Mononuclear cell (primary cell): ENCODE data around the gene IFT122. TPM values are rescaled to one million over a fixed set of nuclear protein-coding genes. Genes with fewer than 3 reads are reported as not detected.
"Not testable (repeated sequence)": the region's sequence is repeated elsewhere in the genome, so short reads cannot be mapped to it uniquely, and the experiment has no call there.

Experiments
- H3K27me3 ChIP-seq: 2 replicates; pipeline ENCODE4 v1.6.0; 2011; ENCODE audit warnings: low read length, control low read depth; ENCODE audit not compliant: insufficient read depth
- H3K4me1 ChIP-seq: 2 replicates; pipeline ENCODE4 v1.5.1; 2011; ENCODE audit warnings: mild to moderate bottlenecking, low read length, control low read depth; ENCODE audit not compliant: insufficient read depth
- H3K4me3 ChIP-seq: 2 replicates; pipeline ENCODE4 v1.5.1; 2011; ENCODE audit warnings: mild to moderate bottlenecking, low read length, moderate library complexity
- H3K9me3 ChIP-seq: 2 replicates; pipeline ENCODE4 v1.5.1; 2011; ENCODE audit warnings: low read depth, mild to moderate bottlenecking, control low read depth, low read length
- total RNA-seq: library from RNA; depleted of rRNA; stranded (reverse); fragments of >200 nt; gene quantifications from one replicate; pipeline ENCODE4 v1.2.3, GENCODE V29; 2012

IFT122 gene, protein sequence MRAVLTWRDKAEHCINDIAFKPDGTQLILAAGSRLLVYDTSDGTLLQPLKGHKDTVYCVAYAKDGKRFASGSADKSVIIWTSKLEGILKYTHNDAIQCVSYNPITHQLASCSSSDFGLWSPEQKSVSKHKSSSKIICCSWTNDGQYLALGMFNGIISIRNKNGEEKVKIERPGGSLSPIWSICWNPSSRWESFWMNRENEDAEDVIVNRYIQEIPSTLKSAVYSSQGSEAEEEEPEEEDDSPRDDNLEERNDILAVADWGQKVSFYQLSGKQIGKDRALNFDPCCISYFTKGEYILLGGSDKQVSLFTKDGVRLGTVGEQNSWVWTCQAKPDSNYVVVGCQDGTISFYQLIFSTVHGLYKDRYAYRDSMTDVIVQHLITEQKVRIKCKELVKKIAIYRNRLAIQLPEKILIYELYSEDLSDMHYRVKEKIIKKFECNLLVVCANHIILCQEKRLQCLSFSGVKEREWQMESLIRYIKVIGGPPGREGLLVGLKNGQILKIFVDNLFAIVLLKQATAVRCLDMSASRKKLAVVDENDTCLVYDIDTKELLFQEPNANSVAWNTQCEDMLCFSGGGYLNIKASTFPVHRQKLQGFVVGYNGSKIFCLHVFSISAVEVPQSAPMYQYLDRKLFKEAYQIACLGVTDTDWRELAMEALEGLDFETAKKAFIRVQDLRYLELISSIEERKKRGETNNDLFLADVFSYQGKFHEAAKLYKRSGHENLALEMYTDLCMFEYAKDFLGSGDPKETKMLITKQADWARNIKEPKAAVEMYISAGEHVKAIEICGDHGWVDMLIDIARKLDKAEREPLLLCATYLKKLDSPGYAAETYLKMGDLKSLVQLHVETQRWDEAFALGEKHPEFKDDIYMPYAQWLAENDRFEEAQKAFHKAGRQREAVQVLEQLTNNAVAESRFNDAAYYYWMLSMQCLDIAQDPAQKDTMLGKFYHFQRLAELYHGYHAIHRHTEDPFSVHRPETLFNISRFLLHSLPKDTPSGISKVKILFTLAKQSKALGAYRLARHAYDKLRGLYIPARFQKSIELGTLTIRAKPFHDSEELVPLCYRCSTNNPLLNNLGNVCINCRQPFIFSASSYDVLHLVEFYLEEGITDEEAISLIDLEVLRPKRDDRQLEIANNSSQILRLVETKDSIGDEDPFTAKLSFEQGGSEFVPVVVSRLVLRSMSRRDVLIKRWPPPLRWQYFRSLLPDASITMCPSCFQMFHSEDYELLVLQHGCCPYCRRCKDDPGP
- total RNA-seq = 8.3 TPM

DNA sequence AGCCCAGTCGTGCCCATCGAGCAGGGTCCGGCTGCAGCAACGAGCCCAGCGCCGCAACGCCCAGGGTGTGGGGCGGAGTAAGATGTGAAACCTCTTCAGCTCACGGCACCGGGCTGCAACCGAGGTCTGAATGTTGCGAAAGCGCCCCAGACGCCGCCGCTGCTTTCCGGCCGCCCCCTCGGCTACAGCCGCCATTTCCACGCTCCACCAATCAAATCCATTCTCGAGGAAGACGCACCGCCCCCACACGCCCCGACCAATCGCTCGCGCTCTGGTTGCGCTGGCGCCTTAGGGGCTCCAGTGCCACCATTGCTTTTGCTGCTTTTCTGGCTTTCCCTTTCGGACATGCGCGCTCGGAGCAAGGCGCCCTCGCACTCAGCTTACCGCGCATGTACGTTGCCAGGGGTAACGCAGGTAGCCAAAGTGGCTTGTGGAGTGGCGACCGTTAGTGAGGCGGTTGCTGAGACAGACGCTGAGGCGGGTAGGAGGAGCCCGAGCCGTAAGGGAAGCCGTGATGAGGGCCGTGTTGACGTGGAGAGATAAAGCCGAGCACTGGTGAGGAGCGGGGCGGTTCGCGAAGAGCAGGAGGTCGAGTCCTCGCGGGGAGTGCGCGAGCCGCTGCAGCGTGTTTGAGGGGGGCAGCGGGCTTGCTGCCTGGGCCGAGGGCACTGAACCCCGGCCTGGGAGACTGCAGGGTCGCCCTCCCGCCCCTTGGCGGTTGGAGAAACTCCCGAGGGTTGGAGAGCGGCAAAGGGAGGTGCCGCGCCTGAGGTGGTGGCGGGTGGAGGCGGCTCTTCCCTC, at the start of gene IFT122, which contains the start of gene MBD4:
Gene IFT122 (plus strand): TSS at position 408 of the 801 bp plus-strand sequence. CDS start 107 bp downstream, at position 515.
Gene MBD4 (minus strand): TSS at position 132 of the 801 bp plus-strand sequence. CDS start 115 bp downstream, at position 17.
- Histone ChIP-seq H3K4me1 (peaks cover 78% of the 10 kb centered on the region), H3K27me3 (no peaks in the 10 kb centered on the region), H3K4me3 (peak within 1 kb of the TSS; percentile 97), H3K9me3 (no peaks in the 10 kb centered on the region)

DNA sequence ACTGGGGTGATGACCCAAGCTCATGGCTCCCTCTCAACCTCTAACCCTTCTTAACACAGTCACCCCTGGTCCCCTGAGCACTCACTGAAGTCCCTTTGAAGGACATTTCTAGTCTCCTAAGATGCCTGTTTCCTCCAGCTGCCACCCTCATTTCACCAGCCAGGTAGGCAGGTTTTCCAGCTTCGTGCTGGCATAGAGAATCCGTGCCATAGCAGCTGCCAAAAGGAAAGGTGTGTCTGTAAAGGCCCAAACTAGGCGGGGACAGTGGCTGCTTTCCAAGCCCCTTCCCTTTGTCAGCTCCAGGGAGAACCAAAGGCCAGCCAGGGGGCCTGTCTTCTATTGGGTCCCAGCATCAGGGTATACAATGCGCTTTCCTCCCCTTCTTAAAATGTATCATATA, 48.4 kb upstream of the IFT122 start:
- not testable (repeated sequence) for H3K9me3 ChIP-seq, H3K4me1 ChIP-seq, H3K27me3 ChIP-seq, H3K4me3 ChIP-seq

DNA sequence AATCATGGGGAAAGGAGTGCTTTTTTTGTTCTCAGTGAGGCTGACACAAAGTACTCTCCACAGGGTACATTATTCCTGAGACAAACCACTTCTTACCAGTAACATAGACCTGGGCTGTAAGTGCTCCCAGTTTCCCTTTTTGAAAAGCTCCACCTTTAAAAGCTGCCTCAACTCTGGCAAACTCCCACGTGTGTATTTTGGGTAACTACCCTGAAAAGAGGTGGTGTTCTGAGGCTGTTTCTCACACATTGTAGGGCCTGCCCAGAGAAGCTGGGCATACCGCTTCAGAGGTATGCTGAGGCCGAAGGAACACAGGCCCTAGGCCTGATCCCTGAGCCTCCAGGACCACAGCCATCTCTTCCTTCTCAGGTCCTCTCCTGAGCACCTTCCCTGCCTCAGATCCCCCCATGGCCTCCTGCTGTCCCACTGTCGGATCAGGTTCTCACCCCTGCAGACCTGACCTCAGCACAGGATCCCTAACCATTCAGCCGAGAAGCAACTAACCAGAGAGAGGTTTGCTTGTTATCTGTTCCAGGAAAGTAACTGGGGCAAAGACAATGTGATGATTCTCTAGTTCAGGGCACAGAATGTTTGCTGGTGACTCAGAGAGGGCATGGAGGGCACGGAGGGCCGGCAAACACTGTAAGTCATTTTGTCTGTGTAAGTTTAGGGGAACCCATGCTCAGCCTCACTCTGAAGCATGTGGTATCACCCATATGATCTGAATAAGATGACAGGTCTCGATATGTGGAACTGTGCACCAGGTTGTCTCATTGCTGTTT, 47.7 kb upstream of the IFT122 start:
- H3K4me3 ChIP-seq, H3K9me3 ChIP-seq, H3K4me1 ChIP-seq, H3K27me3 ChIP-seq: not testable (repeated sequence)

DNA sequence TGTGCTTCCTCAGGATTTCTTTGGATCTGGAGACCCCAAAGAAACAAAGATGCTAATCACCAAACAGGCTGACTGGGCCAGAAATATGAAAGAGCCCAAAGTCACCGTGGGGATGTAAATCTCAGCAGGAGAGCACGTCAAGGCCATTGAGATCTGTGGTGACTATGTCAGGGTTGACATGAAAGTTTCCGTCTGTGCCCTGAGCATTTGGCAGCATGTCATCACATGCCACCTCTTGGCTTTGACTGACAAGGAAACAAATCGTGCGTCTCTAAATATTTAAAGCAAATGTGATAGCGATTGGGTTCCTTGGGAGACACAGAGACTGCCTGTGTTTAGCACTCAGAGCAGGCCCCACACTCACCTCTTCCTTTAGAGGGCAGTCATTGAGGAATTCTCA, 46.8 kb upstream of the IFT122 start:
- Histone ChIP-seq H3K4me1 (peaks cover 10% of the 10 kb centered on the region), H3K4me3 (no peak overlapping the region), H3K27me3 (no peaks in the 10 kb centered on the region), H3K9me3 (no peaks in the 10 kb centered on the region)

DNA sequence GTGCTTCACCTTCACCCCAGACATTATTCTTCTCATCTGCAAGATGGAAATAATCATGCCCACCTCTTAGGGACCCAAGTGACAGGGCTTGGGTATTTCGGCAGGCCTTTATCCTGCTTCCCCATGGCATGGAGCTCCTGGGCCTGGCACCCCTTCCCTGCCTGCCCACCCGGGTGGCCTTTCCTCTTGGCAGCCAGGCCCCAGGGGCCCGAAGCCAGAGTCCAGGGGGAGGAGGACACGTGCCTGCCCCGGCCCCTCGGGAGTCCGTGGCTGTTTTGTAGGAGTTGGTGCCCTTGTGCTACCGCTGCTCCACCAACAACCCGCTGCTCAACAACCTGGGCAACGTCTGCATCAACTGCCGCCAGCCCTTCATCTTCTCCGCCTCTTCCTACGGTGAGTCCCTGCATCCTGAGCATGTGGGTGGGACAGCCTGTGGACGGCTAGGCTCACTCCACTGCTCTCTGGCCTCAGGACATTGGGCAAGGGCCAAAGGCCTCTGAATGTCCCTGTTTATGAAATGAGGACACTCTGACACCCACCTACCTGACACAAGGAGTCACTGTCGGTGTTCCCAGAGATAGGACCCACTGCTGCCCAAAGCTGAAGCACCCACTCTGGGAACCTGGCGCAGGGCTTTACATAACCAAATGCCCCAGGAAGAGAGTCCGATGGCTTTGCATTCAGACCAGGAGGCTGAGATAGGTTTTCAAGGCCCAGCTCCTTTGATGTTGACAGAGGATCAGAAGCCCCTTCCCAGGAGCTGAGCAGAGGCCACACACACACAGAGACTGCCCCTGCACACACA, 46.1 kb upstream of the IFT122 start:
- H3K4me3 ChIP-seq, H3K9me3 ChIP-seq, H3K27me3 ChIP-seq: not testable (repeated sequence)
- peaks cover 16% of the 10 kb centered on the region for H3K4me1 ChIP-seq

DNA sequence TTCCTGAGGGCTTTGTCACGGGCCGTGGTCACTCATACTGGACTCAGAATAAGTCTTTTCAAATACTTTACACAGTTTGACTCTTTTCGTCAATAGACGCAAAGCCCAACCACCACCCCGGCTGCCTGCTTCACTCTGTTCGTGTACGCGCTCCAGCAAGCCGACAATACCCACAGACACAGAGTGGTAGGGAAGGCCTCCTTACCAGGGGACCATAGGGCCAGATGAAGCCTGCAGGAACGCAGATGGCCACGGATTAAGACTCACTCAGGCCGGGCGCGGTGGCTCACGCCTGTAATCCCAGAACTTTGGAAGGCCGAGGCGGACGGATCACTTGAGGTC, 41.2 kb upstream of the IFT122 start:
- peak overlapping the region; percentile 99 for H3K4me3 ChIP-seq
- peaks cover 22% of the 10 kb centered on the region for H3K4me1 ChIP-seq
- H3K9me3 ChIP-seq = no peaks in the 10 kb centered on the region
- no peaks in the 10 kb centered on the region for H3K27me3 ChIP-seq

DNA sequence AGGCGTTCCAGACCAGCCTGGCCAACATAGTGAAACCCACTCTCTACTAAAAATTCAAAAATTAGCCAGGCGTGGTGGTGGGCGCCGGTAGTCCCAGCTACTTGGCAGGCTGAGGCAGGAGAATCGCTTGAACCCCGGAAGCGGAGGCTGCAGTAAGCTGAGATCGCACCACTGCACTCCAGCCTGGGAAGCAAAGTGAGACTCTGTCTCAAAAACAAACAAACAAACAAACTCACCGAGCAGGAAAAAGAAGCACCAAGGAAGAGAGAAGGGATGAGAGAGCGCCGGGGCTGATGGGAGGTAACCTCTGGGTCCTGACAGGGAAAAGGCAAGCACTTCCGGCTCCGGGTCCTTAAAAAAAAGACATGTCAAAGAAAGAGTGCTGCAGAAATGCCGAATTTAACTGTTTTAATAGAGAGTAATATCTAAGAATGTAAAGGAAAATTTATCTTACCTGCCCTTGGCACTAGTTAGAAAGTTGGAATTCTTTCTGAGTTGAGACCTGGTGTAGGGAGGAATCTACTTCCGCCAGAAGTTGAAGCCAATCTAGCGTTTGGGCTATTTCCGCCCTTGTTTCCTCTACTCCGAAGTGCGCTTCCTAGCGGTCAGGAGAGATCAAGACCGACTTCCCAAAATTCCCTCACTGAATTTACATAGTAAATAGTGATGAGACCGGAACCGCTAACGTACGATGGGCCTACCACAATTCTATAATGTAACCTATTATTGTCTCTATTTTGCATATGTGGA, 40.7 kb upstream of the IFT122 start:
- no peaks in the 10 kb centered on the region for H3K27me3 ChIP-seq
- H3K9me3 ChIP-seq = no peaks in the 10 kb centered on the region
- H3K4me3 ChIP-seq = peak overlapping the region; percentile 99
- peaks cover 22% of the 10 kb centered on the region for H3K4me1 ChIP-seq

DNA sequence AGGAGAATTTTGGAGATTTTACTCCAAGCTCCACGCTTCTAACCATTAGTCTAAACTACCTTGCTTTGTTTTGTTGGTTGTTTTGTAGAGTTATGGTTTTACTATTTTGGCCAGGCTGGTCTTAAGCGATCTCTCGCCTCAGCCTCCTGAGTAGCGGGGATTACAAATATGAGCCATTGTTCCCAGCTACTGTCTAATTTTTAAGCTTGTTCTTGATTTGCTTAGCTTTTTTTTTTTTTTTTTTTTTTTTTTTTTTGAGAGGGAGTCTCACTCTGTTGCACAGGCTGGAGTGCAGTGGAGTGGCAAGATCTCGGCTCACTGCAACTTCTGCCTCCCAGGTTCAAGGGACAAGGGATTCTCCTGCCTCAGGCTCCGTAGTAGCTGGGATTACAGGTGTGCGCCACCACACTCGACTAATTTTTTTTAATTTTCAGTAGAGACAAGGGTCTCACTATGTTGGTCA, 40.1 kb upstream of the IFT122 start:
- Histone ChIP-seq H3K4me1 (peaks cover 22% of the 10 kb centered on the region), H3K9me3 (no peaks in the 10 kb centered on the region), H3K4me3 (peak overlapping the region; percentile 99), H3K27me3 (no peaks in the 10 kb centered on the region)

DNA sequence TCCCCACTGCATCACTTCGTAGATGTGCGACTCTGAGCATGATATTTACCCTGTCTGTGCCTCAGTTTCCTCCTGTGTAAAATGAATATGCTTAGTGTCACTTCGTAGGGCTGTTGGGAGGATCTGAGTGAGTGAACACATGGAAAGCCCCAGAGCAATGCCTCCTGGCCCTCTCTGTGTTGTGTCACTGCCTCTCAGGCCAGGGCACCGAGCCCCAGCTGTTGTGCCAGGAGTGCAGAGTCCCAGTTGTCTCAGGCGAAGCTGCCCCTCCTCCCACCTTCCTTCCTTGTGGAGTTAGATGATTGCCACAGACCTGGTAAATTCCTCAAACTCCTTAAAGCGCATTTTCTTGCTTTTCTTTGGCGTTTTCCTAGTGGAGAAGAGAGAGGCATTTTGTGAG, 37.8 kb upstream of the IFT122 start:
- H3K9me3 ChIP-seq = no peaks in the 10 kb centered on the region
- no peaks in the 10 kb centered on the region for H3K27me3 ChIP-seq

DNA sequence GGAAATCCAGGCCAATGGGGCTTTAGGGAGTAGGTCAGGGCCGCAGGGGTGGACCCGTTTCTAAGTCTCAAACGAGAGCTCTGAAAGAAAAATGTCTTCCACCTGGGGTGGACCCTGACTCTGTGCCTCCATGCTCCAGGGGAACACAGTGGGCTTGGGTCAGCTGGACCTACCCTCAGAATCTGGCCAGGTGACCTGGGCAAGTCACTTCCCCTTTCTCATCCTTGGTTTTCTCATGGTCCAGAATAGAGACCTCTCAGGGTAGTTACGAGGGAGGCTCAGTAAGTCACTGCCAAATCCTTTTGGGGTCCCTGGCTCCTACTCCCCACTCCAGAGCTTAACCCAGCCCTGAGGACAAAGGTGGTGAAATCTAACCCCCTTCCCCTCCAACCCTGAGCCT, 37.4 kb upstream of the IFT122 start:
- Histone ChIP-seq H3K4me1 (peaks cover 18% of the 10 kb centered on the region), H3K4me3 (no peak overlapping the region), H3K9me3 (no peaks in the 10 kb centered on the region), H3K27me3 (no peaks in the 10 kb centered on the region)

More for the DNA sequence above, 37.8 kb upstream of the IFT122 start:
- Histone ChIP-seq H3K4me1 (peaks cover 22% of the 10 kb centered on the region), H3K4me3 (no peak overlapping the region)

DNA sequence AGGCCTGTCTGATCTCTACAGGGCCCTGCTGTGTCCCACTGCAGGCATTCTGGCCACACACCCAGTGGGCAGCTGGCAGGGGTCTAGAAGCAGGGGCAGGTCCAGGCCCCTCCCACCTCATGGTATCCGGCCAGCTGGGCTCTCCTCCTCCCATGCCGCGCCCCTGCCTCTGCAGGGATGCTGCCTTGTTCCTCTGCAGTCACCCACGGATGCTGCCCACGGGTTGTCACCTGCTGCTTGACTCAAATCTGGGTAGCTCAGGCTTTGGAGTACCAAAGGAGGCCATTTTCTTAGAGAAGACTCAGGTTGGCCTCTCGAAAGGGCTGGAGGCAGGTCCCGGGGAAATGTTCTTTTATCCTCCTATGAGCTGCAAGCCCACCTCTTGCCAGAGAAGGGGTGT, 36.6 kb upstream of the IFT122 start:
- H3K4me3 ChIP-seq = no peak overlapping the region
- H3K4me1 ChIP-seq = peaks cover 10% of the 10 kb centered on the region
- no peaks in the 10 kb centered on the region for H3K9me3 ChIP-seq
- no peaks in the 10 kb centered on the region for H3K27me3 ChIP-seq

DNA sequence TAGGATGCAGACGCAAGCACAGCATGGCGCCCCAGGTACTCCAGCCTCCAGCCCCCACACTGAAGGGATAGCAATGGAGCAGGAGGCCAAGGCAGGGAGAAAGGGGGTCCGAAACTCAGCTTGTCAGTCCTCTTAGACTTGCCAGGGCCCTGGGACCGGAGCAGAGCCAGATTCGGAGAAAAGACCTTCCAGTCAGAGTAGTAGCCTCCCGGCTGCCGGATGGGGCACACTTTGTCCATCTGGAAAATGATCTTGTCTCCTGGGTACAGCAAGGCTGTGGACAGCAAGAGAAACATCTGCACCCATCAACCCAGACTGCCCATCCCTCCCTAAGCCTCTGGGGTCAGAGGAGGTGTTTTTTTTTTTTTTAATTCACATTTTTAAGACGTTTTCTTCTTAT, 35.9 kb upstream of the IFT122 start:
- H3K4me3 ChIP-seq = no peak overlapping the region
- no peaks in the 10 kb centered on the region for H3K27me3 ChIP-seq
- H3K9me3 ChIP-seq = no peaks in the 10 kb centered on the region
- peaks cover 6% of the 10 kb centered on the region for H3K4me1 ChIP-seq
